Measurements from ENCODE around the gene SCN1B. TPM values are rescaled to one million over a fixed set of nuclear protein-coding genes. Genes with fewer than 3 reads are reported as not detected.

SCN1B gene
- total RNA-seq, 1 experiment from 2014 or later: 12.8 TPM

DNA sequence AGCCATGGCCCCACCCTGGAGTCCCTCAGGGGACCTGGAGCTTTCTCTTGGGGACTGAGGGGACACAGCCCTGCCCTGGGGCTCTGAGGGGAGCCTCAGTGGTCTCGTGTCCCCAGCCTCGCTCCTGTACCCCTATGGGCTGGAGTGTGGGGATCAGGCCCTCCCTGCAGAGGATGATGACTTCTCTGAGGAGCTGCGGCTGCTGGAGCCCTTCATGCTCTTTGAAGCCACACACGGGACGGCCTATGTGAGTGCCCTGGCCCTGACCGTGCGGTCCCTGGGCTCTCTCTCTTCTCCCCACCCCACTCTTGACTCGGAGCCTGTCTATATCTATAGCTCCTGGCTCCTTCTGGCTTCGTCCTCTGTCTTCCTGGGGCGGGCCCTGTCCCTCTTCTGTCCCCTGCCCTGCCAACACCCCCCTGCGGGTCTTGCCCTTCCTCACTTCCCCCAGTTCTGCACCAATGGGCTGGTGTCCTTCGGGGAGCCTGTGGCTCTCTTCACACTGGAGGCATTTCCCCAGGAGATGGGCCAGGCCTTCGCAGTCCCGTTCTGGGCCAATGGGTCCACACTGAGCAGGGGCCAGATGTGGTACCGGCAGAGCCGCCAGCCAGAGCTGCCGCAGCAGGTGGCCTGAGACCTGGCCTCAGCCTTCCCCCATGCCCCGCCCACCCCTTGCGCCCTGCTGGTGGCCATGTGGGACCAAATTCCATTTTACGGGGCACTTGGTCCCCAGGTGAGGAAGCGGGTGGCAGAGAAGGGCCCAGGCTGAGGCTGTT lies 44.3 kb downstream of the SCN1B start:
- DNase-seq (ENCODE audit: low read depth): no peak

DNA sequence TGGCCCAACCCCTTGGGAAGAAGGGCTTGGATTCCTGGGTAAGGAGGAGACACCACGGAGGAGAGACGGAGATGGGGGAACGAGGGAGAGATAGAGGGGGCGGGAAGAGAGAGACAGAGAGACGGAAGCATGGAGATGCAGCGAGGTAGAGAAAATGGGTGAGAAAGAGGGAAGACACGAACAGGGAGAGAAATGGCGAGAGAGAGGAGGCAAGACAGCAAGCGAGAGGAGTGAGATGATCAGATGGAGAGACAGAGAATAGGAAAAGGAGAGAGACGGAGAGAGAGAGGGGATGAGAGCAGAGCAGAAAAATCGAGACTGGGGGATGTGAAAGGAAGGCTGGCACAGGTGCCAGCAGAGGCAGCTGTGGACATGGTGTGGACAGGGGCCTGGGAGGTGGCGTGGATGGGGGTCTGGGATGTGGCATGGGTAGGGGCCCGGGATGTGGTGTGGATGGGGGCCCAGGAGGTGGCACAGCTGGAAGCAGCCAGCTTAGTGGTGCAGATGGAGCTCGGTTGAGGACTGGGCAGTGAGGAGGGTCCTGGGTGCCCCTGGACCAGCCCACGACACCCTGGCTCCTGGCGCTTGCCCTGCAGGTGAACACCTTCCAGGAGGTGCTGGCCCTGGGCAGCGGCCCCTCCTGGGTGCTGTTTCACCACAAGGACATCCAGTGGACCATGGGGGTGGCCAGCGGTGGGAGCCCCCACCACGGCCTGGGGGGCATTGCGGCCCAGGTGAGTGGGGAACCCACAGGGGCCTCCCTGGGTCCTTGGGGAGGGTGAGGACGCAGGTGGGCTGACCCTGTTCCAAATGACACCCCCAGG lies 45.1 kb downstream of the SCN1B start:
- DNase-seq (ENCODE audit: low read depth): no peak

DNA sequence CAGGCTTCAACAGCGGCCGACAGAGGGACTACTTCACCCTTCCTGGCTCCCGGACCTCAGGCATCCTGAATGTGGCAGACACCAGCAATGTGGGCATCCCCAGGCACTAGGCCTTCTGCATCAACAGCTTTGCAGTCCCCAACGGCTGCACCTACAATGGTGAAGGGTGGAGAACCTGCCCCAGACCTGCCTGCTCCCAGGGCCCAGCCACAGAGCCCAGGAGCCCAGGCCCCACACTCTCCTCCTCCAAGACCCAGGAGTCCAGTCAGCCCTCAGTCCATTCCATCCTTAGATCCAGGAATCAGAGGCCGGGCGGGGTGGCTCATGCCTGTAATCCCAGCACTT lies 45.7 kb downstream of the SCN1B start:
- DNase-seq (ENCODE audit: low read depth): no peak

DNA sequence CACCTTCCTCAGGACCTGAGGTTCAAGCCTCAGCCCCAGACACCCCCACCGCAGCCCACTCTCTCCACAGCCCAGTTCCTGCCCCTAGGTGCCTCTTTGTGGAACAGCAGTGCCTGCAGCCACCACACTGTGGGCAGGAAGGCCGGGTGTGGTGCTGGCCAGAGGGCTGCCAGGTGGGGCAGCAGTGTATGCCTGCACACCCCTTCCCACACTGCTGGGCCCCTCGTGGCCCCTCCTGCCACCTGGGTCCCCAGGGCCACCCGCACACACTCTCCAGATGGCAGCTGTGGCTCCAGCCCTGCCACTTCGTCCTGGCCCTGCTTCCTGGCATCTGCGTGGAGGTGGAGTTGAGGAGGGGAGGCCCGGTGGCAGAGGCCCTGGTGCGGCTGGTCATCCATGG lies 46.4 kb downstream of the SCN1B start:
- DNase-seq (ENCODE audit: low read depth): no peak

DNA sequence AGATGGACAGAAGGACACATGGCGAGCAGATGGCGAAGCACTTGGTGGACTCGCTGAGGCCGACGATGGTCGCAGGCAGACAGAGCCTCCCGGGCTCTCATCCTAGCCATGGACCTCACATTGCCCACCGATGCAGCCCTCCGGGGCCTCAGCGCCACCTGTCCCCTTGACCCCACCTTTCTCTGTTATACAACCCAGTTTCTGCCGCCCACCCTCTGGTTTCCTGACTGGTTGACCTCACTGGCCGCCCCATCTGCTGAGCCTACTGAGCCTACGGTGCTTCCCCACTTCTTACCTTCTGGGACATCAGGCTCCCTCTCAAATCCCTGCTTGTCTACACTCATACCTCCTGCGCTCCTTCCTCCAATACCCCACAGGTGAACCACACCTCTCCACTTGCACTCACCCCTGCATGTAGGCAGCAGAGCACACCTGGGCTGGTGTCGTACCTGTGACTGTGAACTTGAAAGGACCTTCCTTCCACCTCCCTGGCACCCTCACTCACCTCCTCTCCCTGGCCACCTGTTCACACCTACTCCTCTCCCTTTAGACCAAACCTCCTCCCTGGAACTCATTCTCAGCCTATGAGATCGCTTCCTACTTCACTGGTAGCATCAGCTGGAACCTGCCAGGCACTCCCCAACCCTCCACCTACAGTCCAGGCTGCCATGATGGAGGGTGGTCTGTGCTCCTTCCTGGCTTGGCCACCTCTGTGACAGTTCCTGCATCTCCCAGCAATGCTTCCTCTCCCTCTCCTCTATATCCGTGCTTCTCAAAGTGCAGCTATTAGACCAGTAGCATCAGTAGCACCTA lies 47.3 kb downstream of the SCN1B start:
- DNase-seq (ENCODE audit: low read depth): no peak

DNA sequence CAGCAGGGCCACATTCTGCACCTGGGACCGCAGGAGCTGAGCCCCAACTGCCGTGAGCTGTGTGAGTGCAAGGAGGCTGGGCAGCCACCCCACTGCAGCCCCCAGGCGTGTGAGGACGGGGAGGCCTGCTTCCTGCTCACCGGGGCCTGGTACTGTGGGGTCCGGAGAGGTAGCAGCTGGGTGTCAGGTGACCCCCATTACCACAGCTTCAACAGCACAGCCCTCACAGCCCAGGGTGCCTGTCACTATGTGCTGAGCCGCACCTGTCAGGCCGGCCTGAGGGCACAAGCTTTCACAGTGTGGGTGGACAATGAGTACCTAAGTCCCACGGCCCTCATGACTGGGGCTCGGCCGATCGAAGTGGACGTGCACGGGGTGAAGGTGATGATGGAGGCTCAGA lies 49.6 kb downstream of the SCN1B start:
- no peak for DNase-seq (ENCODE audit: low read depth)

DNA sequence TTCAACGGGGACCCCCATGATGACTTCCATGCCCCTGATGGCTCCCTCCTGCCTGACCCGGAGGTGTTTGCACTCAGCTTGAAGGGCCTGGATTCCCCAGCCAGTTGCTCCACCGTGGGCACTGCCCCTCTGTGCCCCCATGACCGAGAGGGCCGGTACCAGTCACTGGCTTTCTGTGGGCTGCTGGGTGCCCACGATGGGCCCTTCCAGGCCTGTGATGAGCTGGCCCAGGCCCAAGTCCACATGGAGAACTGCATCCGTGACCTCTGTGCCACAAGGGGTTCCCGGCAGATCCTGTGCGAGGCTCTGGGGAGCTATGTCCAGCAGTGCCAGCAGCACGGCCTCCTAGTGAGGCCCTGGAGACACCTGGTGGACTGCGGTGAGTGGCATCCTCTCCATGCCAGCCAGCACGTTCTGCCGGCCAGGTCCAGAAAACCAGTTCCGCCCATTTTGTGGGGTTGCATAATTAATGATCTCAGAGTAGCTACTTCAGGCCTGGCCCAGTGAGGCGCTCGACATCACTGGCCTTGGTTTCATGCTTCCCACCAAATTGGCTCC lies 50.4 kb downstream of the SCN1B start:
- no peak for DNase-seq (ENCODE audit: low read depth)

DNA sequence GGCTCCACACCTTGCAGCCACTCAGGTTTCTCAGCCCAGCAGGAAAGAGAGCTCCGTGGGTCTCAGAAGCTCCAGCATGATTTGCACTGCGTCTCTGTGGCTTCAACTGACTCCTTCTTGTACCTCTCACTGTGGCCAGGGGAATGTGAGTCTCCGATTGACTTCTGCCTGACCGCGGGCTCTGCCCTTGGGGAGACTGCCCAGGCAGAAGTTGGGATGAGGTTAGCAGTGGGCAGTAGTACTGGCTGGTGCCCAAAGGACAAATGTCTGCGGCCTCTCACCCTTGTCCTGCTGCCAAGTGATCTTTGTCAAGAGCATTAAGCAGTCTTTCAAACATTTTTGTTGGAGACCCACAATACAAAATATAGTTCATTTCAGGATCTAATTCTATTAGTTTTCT lies 50.9 kb downstream of the SCN1B start:
- DNase-seq (ENCODE audit: low read depth): no peak

DNA sequence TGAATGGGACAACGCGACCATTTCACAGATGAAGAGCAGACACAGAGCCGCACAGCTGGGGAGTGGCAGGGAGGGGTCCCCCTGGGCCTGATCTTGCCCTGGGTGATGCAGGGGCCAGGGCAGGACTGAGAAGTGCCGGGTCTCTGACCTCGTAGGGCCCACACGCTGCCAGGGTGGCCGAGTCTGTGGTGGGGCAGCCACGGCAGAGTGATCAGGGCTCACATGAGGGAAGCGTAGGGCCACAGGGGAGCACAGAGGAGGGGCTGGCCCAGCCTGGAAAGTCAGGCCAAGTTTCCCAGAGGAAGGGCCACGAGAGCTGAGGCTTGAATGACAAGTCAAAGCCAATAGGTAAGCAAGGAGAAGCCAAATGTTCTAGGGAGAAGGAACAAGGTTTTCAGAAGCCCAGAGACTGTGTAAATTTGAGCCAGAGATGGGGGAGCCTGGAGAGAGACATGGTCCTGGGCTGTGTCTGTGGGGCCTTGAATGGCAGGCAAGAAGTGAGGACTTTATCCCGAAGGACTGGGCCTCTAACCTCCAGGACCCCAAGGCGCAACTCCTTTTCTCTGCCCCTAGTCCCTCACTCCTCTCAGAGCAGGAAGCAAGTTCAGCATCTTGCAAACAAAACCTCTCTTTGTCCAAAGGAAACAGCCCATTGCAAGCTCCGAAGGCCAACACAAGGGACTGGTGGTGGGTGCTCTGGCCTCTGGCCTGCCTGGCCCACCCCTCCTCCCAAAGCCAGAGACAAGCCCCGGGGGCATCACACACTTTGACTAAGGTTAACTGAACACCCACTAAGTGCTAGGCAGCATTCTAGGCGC lies 53.6 kb downstream of the SCN1B start:
- DNase-seq (ENCODE audit: low read depth): no peak

DNA sequence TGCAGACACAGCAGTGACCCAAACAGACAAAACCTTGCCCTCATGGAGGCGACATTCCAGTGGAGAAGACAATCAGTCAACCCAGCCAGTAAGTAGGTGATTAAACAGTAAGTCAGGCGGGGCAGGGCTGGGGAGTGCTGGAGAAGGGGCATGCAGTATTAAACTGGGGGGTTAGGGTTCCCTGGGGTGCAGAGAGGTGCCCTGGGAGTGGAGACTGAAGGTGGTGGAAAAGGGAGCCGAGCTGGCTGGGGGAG lies 54.2 kb downstream of the SCN1B start:
- DNase-seq (ENCODE audit: low read depth): no peak

DNA sequence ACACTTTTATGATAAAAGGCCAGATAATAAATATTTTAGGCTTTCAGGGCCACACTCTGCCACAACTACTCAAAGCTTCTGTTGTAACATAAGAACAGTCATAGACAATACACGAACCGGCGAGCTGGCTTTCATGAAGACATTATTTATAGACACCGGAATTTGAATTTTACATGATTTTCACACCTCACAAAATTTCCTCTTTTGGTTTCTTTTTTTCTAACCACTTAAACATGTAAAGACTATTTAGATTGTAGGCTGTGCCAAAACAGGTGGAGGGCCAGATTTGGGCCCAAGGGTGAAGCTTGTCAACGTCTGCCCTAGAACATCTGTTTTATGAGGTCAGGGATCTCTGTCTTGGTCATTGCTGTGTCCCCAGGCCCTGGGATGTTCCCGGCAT lies 55.7 kb downstream of the SCN1B start:
- DNase-seq (ENCODE audit: low read depth): no peak

DNA sequence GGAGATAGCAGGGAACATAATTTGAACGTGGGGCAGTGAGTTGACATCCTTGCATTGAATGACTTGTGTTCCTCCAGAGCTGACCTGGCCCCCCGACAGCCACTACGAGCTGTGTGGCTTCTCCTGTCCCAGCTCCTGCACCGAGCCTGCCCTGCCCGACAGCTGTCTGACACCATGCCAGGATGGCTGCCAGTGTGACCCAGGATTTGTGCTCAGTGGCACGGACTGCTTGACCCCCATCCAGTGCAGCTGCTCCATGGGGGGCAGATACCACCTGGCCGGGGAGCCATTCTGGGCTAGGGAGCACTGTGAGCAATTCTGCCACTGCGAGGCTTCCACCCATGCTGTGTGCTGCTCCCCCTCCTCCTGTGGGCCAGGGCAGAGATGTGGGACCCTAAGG lies 56.2 kb downstream of the SCN1B start:
- no peak for DNase-seq (ENCODE audit: low read depth)

DNA sequence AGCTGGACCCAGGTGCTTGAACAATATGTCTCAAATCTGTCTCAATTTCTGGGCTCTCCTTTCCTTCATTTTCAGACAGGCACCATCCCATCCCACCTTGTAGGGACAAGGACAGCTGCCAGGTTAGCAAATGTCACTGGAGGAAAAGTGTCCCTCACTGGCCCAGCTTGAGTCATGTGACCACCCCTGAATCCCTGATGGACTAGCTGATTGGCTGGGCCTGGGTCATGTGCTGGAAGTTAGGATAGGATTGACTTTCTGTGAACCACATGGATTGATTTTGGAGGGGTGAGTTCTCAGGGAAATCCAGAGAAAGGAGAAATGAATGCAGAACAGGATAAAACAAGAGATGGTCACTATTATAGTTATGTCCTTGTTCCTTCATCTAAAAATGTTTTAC lies 57.1 kb downstream of the SCN1B start:
- no peak for DNase-seq (ENCODE audit: low read depth)

DNA sequence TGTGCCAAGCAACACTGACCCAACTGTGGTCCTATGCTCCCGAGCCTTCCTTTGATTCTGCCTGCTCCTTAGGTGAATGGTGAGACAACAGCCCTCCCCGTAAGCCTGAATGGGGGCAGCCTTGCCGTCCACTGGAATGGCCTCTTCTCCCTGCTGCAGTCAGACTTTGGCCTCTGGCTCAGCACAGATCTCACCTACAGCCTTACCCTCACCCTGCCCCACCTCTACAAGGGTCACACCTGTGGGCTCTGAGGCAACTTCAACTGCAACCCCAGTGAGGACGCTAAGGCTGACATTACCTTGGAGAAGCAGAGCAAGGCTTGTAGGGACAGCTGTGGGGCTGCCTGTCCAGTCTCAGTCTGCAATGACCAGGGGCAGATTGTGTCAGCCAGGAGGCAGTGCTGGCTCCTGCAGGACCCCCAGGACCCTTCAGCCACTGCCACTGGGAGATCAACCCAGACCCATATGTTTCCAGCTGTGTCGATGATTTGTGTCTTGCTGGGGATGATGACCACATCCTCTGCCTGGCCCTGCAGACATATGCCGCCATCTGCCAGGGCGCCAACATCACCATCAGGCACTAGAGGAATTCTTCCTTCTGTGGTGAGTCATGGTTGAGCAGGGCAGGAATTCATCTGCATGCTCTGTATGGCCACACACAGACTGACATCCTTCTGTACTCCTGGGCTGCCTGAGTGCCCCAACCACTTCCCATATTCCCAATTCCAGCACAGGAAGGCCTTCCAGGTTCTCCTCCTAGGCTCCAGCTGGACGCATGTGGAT lies 58.1 kb downstream of the SCN1B start:
- DNase-seq (ENCODE audit: low read depth): peak; percentile 89

DNA sequence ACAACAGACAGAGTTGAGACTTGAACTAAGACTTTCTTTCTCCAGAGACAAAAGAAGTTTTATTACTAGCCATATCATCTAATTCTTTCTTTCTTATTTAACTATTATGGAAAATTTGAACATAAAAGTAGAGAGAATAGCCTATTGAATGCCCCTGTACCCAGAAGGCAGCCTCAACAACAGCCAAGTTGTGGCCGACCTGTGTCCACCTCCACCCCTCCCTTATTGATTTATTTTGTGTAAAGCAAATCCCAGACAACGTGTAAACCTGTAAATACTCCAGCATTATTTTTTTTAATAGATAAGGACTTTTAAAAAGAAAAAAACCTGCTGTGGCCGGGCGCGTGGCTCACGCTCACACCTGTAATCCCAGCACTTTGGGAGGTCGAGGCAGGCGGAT lies 59.3 kb downstream of the SCN1B start:
- no peak for DNase-seq (ENCODE audit: low read depth)

Other genes with a start within 250 kb of the SCN1B start
- gene ZNF30, start 103.6 kb upstream of the SCN1B start, total RNA-seq (2014; rRNA removed; shearing (Covaris generic)): 2.6 and 3.5 TPM in 2 replicates
- gene ZNF792, start 66.2 kb upstream of the SCN1B start, total RNA-seq (2014; rRNA removed; shearing (Covaris generic)): 8.0 and 8.6 TPM in 2 replicates
- gene GRAMD1A, start 30.1 kb upstream of the SCN1B start, total RNA-seq (2014; rRNA removed; shearing (Covaris generic)): 9.8 and 21.5 TPM in 2 replicates
- not detected in 2 replicates for gene HPN, start 11.3 kb downstream of the SCN1B start, total RNA-seq (2014; rRNA removed; shearing (Covaris generic))
- 0.64 TPM in 1 of 2 replicates, not detected in the other for gene FXYD3, start 85.4 kb downstream of the SCN1B start, total RNA-seq (2014; rRNA removed; shearing (Covaris generic))
- not detected in 2 replicates for gene LGI4, start 104.6 kb downstream of the SCN1B start, total RNA-seq (2014; rRNA removed; shearing (Covaris generic))
- not detected in 2 replicates for gene FXYD1, start 108.4 kb downstream of the SCN1B start, total RNA-seq (2014; rRNA removed; shearing (Covaris generic))
- not detected in 2 replicates for gene FXYD7, start 112.8 kb downstream of the SCN1B start, total RNA-seq (2014; rRNA removed; shearing (Covaris generic))
- gene FXYD5, start 124.3 kb downstream of the SCN1B start, total RNA-seq (2014; rRNA removed; shearing (Covaris generic)): 183 and 256 TPM in 2 replicates
- gene FAM187B, start 198.3 kb downstream of the SCN1B start, total RNA-seq (2014; rRNA removed; shearing (Covaris generic)): not detected in 2 replicates
- 0.07 TPM in 1 of 2 replicates, not detected in the other for gene LSR, start 218.5 kb downstream of the SCN1B start, total RNA-seq (2014; rRNA removed; shearing (Covaris generic))
- gene USF2, start 238.5 kb downstream of the SCN1B start, total RNA-seq (2014; rRNA removed; shearing (Covaris generic)): 38.6 and 66.5 TPM in 2 replicates